Superior temporal gyrus (tissue), 1 donor: ENCODE measurements around the gene AFF2.

Experiments
- DNase-seq: peaks from one replicate; pipeline ENCODE4 v3.0.0-alpha.2; 2016; ENCODE audit errors: extremely low spot score

Gene AFF2

DNA sequence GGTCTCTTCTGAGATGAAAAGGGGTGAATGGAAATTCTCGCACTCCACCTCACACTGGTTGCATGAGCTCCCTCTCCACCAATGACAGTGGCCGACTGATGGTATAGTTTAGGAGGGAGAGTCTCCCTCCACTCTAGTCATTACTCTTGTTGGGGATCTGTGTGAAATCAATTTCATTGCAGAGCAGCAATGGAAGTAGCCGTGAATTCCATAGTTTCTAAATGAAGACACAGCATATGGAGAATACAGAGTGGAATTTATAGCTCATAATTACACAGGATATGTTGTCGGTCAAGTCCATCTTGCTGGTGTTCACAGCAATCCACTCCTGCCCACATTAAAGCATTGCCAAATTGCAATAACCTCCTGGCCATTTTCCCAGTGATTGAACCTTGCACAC is 426.0 kb downstream of the AFF2 start:
- DNase-seq, result no peak

GRCh38 chrX:148928811-148929210 is 428.4 kb downstream of the AFF2 start:
- DNase-seq, result no peak

DNA sequence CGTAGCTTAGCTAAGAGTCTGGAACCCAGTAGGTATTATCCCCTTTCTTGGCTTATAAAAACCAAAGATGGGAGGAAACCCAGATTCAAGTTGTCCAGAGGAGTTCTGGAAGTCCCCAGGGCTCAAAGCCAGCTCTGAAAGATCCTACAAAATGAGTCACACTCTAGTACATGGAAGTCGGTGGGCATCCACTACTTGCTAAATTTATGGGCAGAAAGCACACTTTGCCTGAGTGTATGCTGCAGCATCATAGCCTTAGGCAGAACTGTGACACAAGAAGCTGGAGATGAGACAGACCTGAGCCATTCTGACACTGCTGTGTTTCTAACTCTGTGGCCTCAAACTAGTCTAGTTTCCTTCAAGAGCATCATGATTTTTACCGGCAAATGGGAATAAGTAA is 429.3 kb downstream of the AFF2 start:
- DNase-seq, result no peak

DNA sequence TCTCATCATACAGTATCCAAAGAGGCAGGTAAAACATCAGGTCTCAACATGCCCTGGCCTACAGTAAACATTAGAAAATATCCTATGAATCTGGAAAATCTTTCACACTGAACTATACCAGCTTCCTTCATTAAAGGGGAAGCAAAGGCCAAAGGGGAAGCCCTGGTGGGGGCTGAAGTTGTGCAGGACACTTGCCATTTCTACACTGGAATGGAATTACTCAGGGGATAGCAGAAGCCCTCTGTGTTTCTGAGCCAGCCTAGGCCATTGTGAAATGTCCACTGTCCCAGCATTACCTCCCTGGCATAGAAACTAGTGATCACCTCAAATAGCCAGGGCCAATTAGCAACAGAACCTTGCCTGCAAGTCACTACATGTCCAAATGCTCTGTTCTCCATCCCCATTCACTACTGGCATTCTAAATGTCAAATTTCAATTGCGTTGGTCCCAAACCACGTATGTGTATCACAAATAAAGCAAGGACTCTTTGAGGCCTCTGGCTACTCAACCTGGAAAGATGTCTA is 429.9 kb downstream of the AFF2 start:
- no peak for DNase-seq

DNA sequence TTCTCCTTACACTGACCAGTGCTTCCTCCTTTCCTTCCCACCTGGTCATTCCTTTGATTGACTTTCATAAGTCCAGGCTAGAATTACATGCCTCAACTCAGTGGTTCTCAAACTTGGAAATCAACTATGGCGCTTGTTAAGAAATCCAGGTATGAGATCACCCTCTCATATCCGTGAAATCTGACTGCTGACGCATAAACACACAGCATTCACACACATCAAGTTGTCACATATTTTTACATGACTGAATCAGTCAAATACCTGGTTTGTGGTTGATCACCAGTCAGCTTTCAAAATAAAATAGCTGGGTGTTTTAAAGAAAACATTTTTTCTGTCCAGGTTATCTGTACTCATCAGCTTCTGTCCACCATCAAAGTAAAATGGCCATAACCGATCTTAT is 433.5 kb downstream of the AFF2 start:
- no peak for DNase-seq

- DNase-seq, result no peak
Observed at GRCh38 chrX:148938348-148938747, 437.9 kb downstream of the AFF2 start.

DNA sequence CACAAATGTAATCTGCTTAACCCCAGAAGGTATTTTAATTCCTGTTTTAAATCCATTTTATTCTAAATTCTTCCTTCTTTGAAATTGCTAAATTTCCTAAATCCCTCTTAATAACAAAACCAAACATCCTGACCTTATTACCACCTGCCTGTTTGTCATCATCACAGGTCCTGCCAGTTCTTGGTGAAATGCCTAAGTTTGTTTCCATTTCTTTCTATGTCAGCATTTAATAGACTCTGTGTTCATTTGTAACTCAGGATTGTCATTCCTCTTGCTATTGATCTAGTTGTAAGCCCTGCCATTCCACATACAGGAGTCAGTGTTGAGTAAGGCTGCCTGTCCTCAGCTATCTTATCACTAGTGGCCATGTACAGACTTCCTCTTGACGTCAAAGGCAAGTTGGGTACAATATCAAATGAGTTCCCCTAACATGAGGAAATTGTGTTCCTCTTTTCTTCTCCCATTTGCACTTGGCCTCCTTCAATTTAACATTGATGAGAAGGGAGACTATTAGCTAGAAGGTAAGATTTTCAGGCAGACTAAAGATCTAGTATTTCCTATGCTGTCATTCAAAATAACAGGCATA is 440.1 kb downstream of the AFF2 start:
- no peak for DNase-seq

GRCh38 chrX:148942754-148943153 is 442.3 kb downstream of the AFF2 start:
- DNase-seq, result no peak

GRCh38 chrX:148947399-148947975 is 447.1 kb downstream of the AFF2 start:
- DNase-seq, result no peak

DNA sequence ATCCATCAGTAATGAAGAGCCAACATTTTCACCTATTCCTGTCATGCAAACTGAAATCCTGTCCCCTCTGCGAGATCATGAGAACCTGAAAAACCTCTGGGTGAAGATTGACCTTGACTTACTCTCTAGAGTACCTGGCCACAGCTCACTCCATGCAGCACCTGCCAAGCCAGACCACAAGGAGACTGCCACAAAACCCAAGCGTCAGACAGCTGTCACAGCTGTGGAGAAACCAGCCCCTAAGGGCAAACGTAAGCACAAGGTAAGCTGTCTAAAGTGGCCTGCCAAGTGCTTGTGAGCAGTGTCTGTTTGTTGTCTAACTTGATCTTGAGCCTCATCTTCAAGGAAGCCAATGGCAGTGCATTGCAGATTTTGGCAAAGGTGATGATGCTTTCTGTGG is 455.9 kb downstream of the AFF2 start:
- no peak for DNase-seq

DNA sequence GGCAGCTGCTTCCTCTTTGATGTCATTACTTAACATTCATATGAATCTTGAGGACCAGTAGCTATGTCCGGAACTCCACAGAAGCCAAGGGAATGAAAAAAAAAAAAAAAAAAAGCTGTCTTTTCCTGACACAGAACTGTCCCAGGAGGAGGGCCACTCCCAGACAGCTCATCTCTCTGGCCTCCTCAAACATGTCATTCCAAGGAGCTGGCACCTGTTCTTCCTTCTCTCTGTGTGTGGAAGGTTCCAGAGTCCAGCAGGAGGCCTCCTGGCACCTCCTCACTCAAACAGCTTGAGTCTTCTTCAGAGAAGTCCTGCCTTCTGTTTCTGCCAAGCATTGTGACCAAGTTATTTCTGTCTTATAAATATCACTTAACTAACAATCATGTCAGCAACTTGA is 458.5 kb downstream of the AFF2 start:
- DNase-seq, result no peak

DNA sequence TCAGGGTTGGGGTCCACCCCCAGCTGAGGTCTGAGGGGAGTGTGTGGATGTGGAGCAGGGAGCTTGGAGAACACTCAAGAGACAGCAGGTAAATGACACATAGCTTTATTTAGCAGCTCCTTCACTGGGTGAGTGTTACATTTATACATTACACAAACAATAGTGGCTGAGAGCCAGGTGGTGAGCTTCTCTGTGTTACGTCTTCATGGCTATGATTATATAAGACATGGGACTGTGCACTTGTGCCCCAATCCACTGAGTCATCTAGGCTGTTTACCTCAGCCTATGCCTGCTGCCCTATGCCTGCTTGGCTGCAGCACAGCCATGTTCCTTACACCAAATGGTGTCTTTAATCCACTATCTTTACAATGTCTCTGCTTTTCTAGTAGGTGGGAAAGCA is 459.6 kb downstream of the AFF2 start:
- DNase-seq, result no peak

DNA sequence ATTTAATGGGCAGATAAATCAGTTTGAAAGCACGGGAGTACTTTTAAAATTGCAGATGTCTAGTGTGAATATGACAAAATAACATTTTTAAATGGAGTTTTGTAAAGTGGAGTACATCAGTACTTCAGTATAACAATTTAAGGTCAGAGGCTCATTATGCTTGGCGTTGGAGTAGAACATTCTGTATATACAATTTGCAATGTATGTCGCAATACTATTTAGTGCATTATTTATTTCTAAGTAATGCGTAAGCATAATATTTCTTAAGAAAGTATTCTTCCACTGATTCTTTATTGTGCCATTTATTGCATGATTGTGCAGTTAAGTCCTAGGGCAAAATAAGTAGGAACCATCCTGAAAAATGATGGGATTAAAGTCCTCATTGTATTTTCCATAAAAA is 461.6 kb downstream of the AFF2 start:
- DNase-seq, result no peak

DNA sequence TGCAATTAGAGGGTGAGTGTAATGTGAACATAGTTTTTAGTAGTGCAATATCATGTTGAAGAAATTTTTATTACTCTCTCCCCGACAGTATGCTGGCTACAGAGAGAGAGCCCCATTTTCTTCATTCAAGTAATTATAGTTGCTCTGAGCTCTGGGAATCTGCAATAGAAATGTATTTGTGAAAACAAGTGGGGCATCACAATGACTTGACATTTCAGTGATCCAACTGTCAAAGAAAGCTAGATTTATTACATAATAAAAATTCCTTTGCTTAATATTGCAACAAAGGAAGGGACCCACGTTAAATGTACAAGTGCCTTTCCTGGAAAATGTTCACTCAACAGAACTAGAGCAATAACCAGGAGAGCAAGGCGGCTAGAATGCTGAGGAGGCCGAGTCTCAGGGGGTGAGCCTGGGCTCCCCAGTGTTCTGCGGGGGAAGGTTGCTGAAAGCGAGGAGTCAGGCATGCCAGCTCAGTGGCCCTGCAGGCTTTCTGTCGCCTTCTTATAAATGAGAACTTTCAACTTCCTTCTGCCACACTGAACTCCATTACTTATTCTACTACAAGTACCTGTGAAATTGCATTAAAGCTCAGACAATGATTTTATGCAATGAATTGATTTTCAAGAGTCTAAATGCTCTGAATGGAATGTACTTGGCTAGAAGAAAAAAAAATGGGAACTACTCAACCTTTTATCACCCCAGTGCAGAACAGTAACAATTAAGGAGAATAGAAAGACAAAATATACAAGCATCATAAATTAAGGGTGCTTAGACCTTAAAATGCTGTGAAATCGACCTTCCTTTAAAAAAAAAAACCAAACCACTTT is 476.4 kb downstream of the AFF2 start:
- no peak for DNase-seq

DNA sequence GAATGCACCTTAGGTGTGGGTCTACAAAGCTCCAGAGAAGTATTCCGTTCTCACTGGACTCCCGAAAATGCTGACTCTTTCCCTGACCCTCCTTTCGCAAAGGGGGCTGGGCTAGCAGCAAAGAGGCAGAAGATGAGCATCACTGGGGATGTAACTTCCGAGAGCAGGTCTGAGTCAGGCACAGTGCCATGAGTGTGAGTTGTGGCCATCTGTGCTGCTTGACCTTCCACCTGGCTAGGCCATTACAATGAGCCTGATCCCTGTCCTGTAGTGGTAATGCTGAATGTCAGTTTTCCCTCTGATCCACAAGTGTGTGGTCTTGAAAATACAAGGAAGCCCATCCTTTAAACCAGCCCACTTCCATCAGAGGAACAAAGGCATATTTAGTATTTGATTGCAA is 479.4 kb downstream of the AFF2 start:
- DNase-seq, result no peak

DNA sequence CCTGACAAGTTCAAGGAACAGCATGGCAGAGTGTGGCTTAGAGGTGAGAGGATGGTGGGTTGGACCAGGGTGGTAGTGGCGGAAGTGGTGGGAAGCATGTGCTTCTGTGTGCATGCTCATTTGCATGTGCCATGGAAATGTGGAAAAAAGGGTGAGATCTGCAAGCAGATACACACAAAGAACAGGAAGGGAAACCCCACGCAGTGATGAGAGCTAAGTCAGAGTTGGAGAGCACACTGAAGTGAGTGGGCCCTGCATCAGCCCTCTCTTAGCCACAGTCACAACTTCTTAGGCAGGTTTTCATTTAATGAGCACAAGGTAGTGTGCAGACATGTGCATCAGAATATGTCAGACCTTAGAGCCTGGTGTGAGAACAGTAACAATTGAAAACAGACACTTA is 483.8 kb downstream of the AFF2 start:
- no peak for DNase-seq

DNA sequence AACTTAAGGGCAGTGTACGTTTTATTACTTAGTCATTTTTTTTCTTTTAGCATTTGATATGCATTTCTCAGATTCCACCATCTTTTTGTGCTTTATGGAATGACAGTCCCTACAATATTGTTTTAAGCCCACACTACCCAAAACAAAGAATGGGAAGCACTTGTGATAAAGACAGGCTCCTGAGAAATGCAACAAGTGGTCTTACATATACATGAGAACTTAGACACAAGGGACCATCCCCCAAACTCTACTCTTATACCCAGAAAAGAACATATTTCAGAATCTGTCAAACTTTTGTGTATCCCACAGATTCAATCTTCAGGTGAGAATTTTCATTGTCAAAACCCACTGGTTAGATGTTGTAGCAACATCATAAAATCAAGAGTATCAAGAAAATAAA is 491.1 kb downstream of the AFF2 start:
- no peak for DNase-seq

DNA sequence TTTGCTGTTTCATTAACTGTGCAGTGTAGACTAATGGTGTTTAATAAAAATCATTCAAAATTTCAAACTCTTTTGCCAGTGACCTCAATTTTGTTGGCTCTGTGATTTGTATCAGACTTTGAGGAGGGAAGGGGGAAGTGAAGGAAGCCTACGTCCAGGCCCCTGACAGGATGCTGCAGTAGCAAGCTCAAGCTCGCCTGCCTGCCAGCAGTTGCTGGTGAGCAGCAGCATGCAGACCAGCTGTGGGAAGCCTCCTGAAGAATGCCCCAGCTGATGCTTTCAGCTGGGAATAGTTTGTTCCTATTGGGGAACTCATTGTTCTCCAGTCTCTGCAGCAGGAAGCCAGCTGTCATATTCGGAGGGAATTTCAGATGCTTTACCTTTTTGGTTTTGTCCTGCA is 495.2 kb downstream of the AFF2 start:
- no peak for DNase-seq

GRCh38 chrX:149002320-149002719 is 501.9 kb downstream of the AFF2 start:
- DNase-seq, result no peak

- DNase-seq, result no peak
Observed at GRCh38 chrX:149003863-149004660, 503.6 kb downstream of the AFF2 start.

DNA sequence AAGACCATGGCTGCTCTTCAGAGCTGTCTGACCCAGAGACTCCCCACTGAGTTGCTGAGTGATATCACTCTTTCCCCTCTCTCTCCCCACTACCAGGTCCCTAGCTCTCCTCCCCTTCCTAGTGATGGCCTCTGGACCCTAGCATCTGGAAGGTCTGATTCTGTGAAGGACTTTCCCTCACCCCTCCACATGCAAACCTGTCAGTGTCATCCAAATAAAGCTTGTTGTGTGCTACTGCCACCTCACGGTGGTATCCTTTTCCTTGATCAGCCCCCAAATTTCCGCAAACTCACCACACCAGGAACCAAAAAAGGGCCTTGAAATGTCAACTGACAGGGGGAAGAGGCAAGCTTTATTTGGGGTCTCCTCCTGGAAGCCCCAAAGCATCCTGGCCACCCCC is 504.5 kb downstream of the AFF2 start:
- no peak for DNase-seq

GRCh38 chrX:149006235-149006634 is 505.8 kb downstream of the AFF2 start:
- no peak for DNase-seq
